Measurements from ENCODE around the gene TNIP1. TPM values are rescaled to one million over a fixed set of nuclear protein-coding genes. Genes with fewer than 3 reads are reported as not detected.
A peak's percentile ranks its signal among the peaks of the same experiment; 100 is the strongest.

Gene TNIP1
- total RNA-seq, 4 donors from 2014 or later, result 112 to 228 (median 188) TPM

DNA sequence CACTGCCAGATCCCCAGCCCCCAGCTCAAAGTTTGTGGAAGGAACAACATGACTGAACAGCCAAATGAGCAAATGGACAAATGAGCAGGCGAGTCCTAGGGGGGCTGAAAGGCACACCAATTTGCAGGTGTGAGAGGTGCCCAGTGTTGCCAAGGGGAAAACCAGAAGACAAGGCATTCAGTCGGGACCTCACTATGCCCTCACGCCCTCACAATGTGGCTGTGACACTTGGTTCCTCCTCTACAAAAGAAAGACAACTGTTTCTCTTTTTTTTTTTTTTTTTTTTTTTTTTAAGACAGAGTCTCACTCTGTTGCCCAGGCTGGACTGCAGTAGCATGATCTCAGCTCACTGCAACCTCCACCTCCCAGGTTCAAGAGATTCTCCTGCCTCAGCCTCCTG, 28.0 kb downstream of the TNIP1 start:
- H3K4me1 ChIP-seq, result peaks cover 8 to 10% of the 10 kb centered on the region in 2 donors
- intact Hi-C loops (cut with DNase I; ENCODE audit: low total_unique reads), result no loop called here
- peak overlapping the region; percentile 56 to 73 (median 67) for H3K27ac ChIP-seq
- DNase-seq, result no peak
- no peak for TF ChIP-seq POLR2A (IDR thresholded peaks at IDR 0.05)
- TF ChIP-seq, protein P1, sequence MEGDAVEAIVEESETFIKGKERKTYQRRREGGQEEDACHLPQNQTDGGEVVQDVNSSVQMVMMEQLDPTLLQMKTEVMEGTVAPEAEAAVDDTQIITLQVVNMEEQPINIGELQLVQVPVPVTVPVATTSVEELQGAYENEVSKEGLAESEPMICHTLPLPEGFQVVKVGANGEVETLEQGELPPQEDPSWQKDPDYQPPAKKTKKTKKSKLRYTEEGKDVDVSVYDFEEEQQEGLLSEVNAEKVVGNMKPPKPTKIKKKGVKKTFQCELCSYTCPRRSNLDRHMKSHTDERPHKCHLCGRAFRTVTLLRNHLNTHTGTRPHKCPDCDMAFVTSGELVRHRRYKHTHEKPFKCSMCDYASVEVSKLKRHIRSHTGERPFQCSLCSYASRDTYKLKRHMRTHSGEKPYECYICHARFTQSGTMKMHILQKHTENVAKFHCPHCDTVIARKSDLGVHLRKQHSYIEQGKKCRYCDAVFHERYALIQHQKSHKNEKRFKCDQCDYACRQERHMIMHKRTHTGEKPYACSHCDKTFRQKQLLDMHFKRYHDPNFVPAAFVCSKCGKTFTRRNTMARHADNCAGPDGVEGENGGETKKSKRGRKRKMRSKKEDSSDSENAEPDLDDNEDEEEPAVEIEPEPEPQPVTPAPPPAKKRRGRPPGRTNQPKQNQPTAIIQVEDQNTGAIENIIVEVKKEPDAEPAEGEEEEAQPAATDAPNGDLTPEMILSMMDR (IDR thresholded peaks at IDR 0.05 in 4 of 5, conservative IDR thresholded peaks at IDR 0.05 in 1 of 5), result no peak
- H3K27me3 ChIP-seq, result no peaks in the 10 kb centered on the region
- no peak for ATAC-seq
- no peak overlapping the region for H3K4me3 ChIP-seq
- in situ Hi-C loops (cut with MboI; ENCODE audit: low sequenced_read_pairs in 4 of 4), result loop anchor here (5.0 kb wide), 2 partner anchors 59 to 64 kb away; no protein-coding TSS in a partner anchor
- H3K9me3 ChIP-seq, result no peaks in the 10 kb centered on the region
- peaks cover 0 to 77% of the 10 kb centered on the region in 2 donors for H3K36me3 ChIP-seq

DNA sequence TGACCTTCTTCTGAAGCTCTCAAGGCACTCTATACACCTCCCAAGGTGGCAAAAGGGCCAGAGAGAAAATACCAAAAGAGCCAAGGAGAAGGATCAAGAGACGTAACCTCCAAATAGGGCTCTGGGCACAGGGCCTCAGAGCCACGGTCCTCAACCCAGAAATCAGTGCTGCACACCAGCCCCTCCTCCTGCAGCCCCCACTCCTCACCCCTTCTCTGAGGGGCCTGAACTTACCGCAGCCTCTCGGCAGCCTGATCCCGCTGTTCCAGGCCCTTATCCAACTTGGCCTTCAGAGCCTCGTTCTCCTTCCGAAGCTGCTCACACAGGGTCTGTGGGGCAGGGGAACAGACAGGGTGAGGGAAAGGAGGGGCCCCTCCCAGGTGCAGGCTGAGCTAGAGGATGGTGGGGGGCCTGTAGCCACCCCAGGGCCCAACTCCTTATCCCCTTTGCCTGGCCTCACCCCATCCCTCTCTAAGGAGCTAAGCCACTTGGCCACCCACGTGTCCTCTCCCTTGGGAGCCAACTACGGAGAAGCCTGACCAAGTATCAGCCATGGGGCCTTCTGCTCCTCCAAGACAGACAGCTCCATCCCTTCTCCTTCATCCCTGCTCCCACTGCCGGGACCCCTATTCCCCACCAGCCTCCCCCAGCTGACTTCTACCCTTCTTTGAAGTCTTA, 28.8 kb downstream of the TNIP1 start:
- Histone ChIP-seq H3K9me3 (no peaks in the 10 kb centered on the region), H3K4me3 (no peak overlapping the region), H3K36me3 (peaks cover 0 to 72% of the 10 kb centered on the region in 2 donors), H3K27me3 (no peaks in the 10 kb centered on the region), H3K27ac (peak overlapping the region; percentile 56 to 73 (median 67)), H3K4me1 (peaks cover 8 to 10% of the 10 kb centered on the region in 2 donors)
- TF ChIP-seq, protein P1 (IDR thresholded peaks at IDR 0.05 in 4 of 5, conservative IDR thresholded peaks at IDR 0.05 in 1 of 5), result peak in 1 of 5 experiments; percentile 4
- no peak for TF ChIP-seq POLR2A (IDR thresholded peaks at IDR 0.05)
- peak; percentile 4 to 6 for ATAC-seq
- peak in 1 of 2 donors; percentile 26 for DNase-seq
- in situ Hi-C loops (cut with MboI; ENCODE audit: low sequenced_read_pairs in 4 of 4) (loop anchor here (5.0 kb wide), 2 partner anchors 60 to 65 kb away; no protein-coding TSS in a partner anchor), intact Hi-C loops (cut with DNase I; ENCODE audit: low total_unique reads) (loop anchor here (1.0 to 2.0 kb wide), 2 partner anchors 63 to 113 kb away; no protein-coding TSS in a partner anchor)

DNA sequence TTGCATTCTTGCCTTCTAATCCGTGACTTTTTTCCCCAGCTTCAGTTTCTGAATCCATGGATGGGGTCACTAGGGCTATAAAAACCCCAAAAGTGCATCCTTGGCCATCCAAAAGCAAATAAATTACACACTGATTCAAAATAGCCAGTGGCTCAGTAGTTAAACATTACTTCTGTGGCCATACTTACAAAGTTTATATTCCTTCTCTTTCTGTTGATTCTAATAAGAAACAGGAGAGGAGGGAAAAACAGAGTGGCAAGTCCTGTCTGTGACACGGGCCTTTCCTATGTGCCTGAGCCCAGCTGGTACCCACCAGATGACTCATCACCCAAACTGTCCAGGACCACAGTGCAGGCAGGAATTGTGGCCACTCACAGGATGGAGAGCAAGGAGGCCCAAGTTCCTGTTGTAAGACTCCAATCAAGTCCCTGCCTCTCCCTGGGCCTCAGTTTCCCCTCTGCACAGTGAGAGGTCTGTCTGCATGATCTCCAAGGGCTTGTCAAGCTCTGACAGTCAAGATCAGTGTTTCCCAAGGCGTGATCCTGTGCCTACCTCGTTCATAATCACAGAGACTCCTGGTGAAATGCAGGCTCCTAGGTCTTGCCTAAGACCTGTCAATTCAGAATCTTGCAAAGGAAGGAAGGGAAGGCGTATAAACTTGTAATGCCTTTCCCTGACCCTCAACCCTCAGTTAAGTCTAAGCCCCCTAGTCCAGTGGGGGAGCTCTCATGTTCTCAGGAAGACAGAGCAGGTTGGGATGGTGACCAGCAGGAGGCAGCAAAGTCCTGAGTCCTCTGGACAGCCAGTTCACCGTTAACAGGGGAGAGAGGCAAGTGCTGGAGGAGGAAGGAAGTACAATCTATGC, 29.5 kb downstream of the TNIP1 start:
- in situ Hi-C loops (cut with MboI; ENCODE audit: low sequenced_read_pairs in 4 of 4), result loop anchor here (5.0 kb wide), 2 partner anchors 61 to 66 kb away; no protein-coding TSS in a partner anchor
- no peaks in the 10 kb centered on the region for H3K9me3 ChIP-seq
- ATAC-seq (peak; percentile 83), DNase-seq (peak; percentile 69 to 83)
- H3K4me1 ChIP-seq, result peaks cover 8 to 10% of the 10 kb centered on the region in 2 donors
- H3K27me3 ChIP-seq, result no peaks in the 10 kb centered on the region
- TF ChIP-seq, protein P1 (IDR thresholded peaks at IDR 0.05 in 4 of 5, conservative IDR thresholded peaks at IDR 0.05 in 1 of 5), result peak; percentile 88 to 96 (median 95)
- TF ChIP-seq POLR2A (IDR thresholded peaks at IDR 0.05), result no peak
- peak overlapping the region; percentile 56 to 73 (median 67) for H3K27ac ChIP-seq
- peaks cover 0 to 72% of the 10 kb centered on the region in 2 donors for H3K36me3 ChIP-seq
- intact Hi-C loops (cut with DNase I; ENCODE audit: low total_unique reads), result loop anchor here (1.0 to 2.0 kb wide), 2 partner anchors 64 to 114 kb away; no protein-coding TSS in a partner anchor
- H3K4me3 ChIP-seq, result no peak overlapping the region

DNA sequence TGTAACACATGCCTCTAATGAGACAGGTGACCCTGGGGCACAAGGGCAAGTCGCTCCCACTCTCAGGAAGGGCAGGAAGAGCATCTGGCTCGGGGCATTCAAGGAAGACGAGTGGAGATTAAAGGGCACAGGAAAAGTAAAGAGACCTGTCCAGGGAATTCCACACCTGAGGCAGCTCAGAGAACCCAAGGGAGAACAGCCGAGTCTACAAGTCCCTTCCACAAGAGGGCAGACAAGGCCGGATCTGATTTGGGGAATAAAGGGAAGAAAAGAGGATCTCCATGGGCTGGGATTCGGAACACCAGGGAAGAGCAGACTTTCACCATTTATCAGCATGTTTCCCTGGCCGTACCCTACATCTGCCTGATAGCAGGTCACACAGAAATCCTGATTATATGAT, 32.3 kb downstream of the TNIP1 start:
- no peaks in the 10 kb centered on the region for H3K9me3 ChIP-seq
- peaks cover 8 to 10% of the 10 kb centered on the region in 2 donors for H3K4me1 ChIP-seq
- ATAC-seq, result no peak
- H3K27ac ChIP-seq, result peak overlapping the region in 3 of 4 donors; percentile 10 to 57 (median 48)
- peaks cover 0 to 70% of the 10 kb centered on the region in 2 donors for H3K36me3 ChIP-seq
- intact Hi-C loops (cut with DNase I; ENCODE audit: low total_unique reads), result loop anchor here (1.0 to 10.0 kb wide), 4 partner anchors 46 to 726 kb away; partner anchors contain the start of genes G3BP1 and GM2A
- no peaks in the 10 kb centered on the region for H3K27me3 ChIP-seq
- in situ Hi-C loops (cut with MboI; ENCODE audit: low sequenced_read_pairs in 4 of 4), result loop anchor here in 2 of 4 donors (5.0 kb wide), 2 partner anchors 41 to 46 kb away; no protein-coding TSS in a partner anchor
- H3K4me3 ChIP-seq, result no peak overlapping the region
- no peak for TF ChIP-seq POLR2A (IDR thresholded peaks at IDR 0.05)
- TF ChIP-seq, protein P1 (IDR thresholded peaks at IDR 0.05 in 4 of 5, conservative IDR thresholded peaks at IDR 0.05 in 1 of 5), result peak in 1 of 5 experiments; percentile 14
- no peak for DNase-seq

Measured in gastrocnemius medialis (tissue), 4 donors.